WTC11 (cell line): Measurements from ENCODE around the gene TGM2. TPM values are rescaled to one million over a fixed set of nuclear protein-coding genes. Genes with fewer than 3 reads are reported as not detected.

Source experiments
- ATAC-seq: fragments of 200-7000 bp; cut with Tn5 transposase; 2 replicates; pipeline ENCODE4 v1.10.0; 2021; ENCODE audit warnings: mild to moderate bottlenecking, moderate library complexity
- CTCF ChIA-PET: fragments of 300-600 bp; sonication (Branson Sonifier 250); formaldehyde crosslinking; loops from one replicate; lab custom pipeline; 2021; ENCODE audit warnings: antibody characterized with exemption; lab: Charles Lee
- POLR2A ChIA-PET: fragments of 350-600 bp; sonication (Branson Sonifier 250); formaldehyde crosslinking; loops from one replicate; lab custom pipeline; 2021; ENCODE audit warnings: antibody characterized with exemption; lab: Charles Lee
- DNase-seq: peaks from one replicate; pipeline ENCODE4 v3.0.0; 2021; ENCODE audit warnings: low spot score
- H3K27ac Mint-ChIP-seq: 2 replicates; pipeline ENCODE4 v1.8.0; 2021; ENCODE audit warnings: mixed read lengths
- H3K27me3 Mint-ChIP-seq: 2 replicates; pipeline ENCODE4 v1.8.0; 2021; ENCODE audit warnings: low read depth, mild to moderate bottlenecking, moderate library complexity, mixed read lengths
- H3K36me3 Mint-ChIP-seq: 2 replicates; pipeline ENCODE4 v1.8.0; 2021; ENCODE audit warnings: mixed read lengths
- H3K4me1 Mint-ChIP-seq: 2 replicates; pipeline ENCODE4 v1.8.0; 2022; ENCODE audit warnings: mixed read lengths
- H3K4me3 Mint-ChIP-seq: 2 replicates; pipeline ENCODE4 v1.8.0; 2021; ENCODE audit warnings: mild to moderate bottlenecking, moderate library complexity, mixed read lengths
- H3K9me3 Mint-ChIP-seq: 2 replicates; pipeline ENCODE4 v1.8.0; 2021; ENCODE audit warnings: mixed read lengths
- CREB1 ChIP-seq: sonication (generic); formaldehyde crosslinking; IDR thresholded peaks from 2 replicates; pipeline ENCODE4 v1.8.0; 2023; ENCODE audit warnings: mild to moderate bottlenecking, missing genetic modification reagents
- NFYB ChIP-seq: sonication (generic); formaldehyde crosslinking; conservative IDR thresholded peaks from 2 replicates; pipeline ENCODE4 v1.8.0; 2022; ENCODE audit warnings: low read depth, missing genetic modification reagents
- NR2C2 ChIP-seq: sonication (generic); formaldehyde crosslinking; IDR thresholded peaks from 2 replicates; pipeline ENCODE4 v1.8.0; 2022; ENCODE audit warnings: mild to moderate bottlenecking, missing genetic modification reagents
- OVOL2 ChIP-seq: fragments of 250-450 bp; sonication (Bioruptor Pico); IDR thresholded peaks from 2 replicates; pipeline ENCODE4 v1.9.0; 2021; ENCODE audit warnings: mild to moderate bottlenecking, borderline replicate concordance
- ZNF138 ChIP-seq: sonication (generic); formaldehyde crosslinking; conservative IDR thresholded peaks from 2 replicates; pipeline ENCODE4 v1.8.1; 2022; ENCODE audit warnings: mild to moderate bottlenecking, moderate library complexity, missing genetic modification reagents
- ZNF219 ChIP-seq: sonication (generic); formaldehyde crosslinking; IDR thresholded peaks from 2 replicates; pipeline ENCODE4 v1.8.0; 2023; ENCODE audit warnings: missing genetic modification reagents, mild to moderate bottlenecking, borderline replicate concordance
- ZNF232 ChIP-seq: sonication (generic); formaldehyde crosslinking; IDR thresholded peaks from 2 replicates; pipeline ENCODE4 v1.8.0; 2022; ENCODE audit warnings: mild to moderate bottlenecking, missing genetic modification reagents
- ZNF671 ChIP-seq: fragments of 250-450 bp; sonication (Bioruptor Pico); IDR thresholded peaks from 2 replicates; pipeline ENCODE4 v1.8.0; 2021; ENCODE audit warnings: mild to moderate bottlenecking
- total RNA-seq: library from RNA; stranded (reverse); gene quantifications from 3 replicates; pipeline ENCODE4 v1.2.3, GENCODE V29; 2021
- TF ChIP-seq, protein P1 (sequence below): fragments of 250-450 bp; sonication (Bioruptor Pico); IDR thresholded peaks from 2 replicates; pipeline ENCODE4 v1.9.0; 2021; ENCODE audit warnings: mild to moderate bottlenecking
- TF ChIP-seq, protein P2 (sequence below): sonication (generic); formaldehyde crosslinking; IDR thresholded peaks from 2 replicates; pipeline ENCODE4 v1.8.0; 2022; ENCODE audit warnings: mild to moderate bottlenecking, missing genetic modification reagents
- TF ChIP-seq, protein P3 (sequence below): sonication (generic); formaldehyde crosslinking; IDR thresholded peaks from 2 replicates; pipeline ENCODE4 v1.8.1; 2022; ENCODE audit warnings: missing genetic modification reagents, borderline replicate concordance
- TF ChIP-seq, protein P4 (sequence below): sonication (generic); formaldehyde crosslinking; IDR thresholded peaks from 2 replicates; pipeline ENCODE4 v1.8.1; 2023; ENCODE audit warnings: mild to moderate bottlenecking, missing genetic modification reagents
- TF ChIP-seq, protein P5 (sequence below): sonication (generic); formaldehyde crosslinking; IDR thresholded peaks from 2 replicates; pipeline ENCODE4 v1.8.0; 2023; ENCODE audit warnings: missing genetic modification reagents, mild to moderate bottlenecking, borderline replicate concordance
- TF ChIP-seq, protein P6 (sequence below): sonication (generic); formaldehyde crosslinking; IDR thresholded peaks from 2 replicates; pipeline ENCODE4 v1.8.1; 2022; ENCODE audit warnings: low read depth, mild to moderate bottlenecking, moderate library complexity, missing genetic modification reagents, borderline replicate concordance
- TF ChIP-seq, protein P7 (sequence below): fragments of 200-600 bp; IDR thresholded peaks from 2 replicates; pipeline ENCODE4 v1.8.0; 2022; ENCODE audit warnings: antibody characterized with exemption
- TF ChIP-seq, protein P8 (sequence below): sonication (generic); formaldehyde crosslinking; conservative IDR thresholded peaks from 2 replicates; pipeline ENCODE4 v1.8.1; 2023; ENCODE audit warnings: mild to moderate bottlenecking, low read depth, missing genetic modification reagents, moderate library complexity

The TGM2 gene
- total RNA-seq, 1 experiment from 2014 or later, result 1.5 TPM

DNA sequence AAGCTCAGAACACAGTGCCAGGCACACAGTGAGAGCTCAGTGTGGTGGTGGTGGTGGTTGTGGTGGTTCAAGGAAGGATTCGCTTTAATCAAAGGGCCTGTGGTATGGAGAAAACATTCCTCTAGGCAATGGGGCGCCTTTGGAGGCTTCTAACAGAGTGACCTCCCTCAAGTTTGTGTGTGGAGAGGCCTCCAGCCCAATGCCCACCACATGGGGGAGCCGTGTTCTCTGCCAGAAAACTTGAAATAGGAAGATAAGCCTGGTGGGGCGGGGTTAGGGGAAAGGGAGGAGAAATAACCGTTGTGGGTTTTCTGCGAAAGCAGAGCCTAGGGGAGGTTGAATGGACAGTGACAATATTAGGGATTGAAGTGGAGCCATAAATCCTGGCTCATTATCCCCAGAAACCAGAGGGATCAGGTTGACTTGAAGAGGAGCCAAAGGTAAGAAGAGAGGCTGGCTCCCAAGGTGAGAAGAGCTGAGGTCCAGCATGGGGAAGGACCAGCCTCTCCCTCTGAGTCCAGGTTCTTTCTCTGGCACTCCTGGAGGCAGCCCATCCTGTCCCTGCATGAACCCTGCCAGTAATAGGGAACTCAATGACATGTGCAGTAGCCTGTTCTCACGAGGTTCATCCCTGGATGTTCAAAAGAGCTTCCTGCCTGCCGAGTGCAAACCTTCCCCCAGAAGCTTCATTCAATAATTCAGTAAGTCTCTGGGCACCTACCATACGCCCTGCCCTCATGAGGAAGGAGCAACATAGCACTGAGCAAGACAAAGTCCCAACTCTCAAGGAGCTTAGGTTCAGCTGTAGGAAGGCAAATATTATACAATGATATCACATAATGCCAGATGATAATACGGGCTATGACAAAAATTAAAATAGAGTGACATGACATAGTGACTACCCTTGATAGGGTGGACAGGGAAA is 51.4 kb downstream of the TGM2 start:
- Mint-ChIP-seq H3K4me1 (peaks cover 3% of the 10 kb centered on the region; the same call in 1 of the 2 replicates), H3K4me3 (no peak overlapping the region), H3K27ac (no peak overlapping the region), H3K9me3 (no peaks in the 10 kb centered on the region), H3K36me3 (no peaks in the 10 kb centered on the region), H3K27me3 (no peaks in the 10 kb centered on the region)
- CTCF ChIA-PET, result interaction anchor here (0.7 to 5.3 kb wide), 17 partner anchors 9 to 295 kb away, joined by 3 to 45 read pairs (median 6); partner anchors contain the start of genes RPRD1B and TTI1
- POLR2A ChIA-PET, result no interaction called here
- peak; percentile 98 for ATAC-seq
- DNase-seq, result peak; percentile 81
- TF ChIP-seq, protein P1, sequence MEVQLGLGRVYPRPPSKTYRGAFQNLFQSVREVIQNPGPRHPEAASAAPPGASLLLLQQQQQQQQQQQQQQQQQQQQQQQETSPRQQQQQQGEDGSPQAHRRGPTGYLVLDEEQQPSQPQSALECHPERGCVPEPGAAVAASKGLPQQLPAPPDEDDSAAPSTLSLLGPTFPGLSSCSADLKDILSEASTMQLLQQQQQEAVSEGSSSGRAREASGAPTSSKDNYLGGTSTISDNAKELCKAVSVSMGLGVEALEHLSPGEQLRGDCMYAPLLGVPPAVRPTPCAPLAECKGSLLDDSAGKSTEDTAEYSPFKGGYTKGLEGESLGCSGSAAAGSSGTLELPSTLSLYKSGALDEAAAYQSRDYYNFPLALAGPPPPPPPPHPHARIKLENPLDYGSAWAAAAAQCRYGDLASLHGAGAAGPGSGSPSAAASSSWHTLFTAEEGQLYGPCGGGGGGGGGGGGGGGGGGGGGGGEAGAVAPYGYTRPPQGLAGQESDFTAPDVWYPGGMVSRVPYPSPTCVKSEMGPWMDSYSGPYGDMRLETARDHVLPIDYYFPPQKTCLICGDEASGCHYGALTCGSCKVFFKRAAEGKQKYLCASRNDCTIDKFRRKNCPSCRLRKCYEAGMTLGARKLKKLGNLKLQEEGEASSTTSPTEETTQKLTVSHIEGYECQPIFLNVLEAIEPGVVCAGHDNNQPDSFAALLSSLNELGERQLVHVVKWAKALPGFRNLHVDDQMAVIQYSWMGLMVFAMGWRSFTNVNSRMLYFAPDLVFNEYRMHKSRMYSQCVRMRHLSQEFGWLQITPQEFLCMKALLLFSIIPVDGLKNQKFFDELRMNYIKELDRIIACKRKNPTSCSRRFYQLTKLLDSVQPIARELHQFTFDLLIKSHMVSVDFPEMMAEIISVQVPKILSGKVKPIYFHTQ (CRISPR knock-in tag), result no peak
- TF ChIP-seq, protein P2, sequence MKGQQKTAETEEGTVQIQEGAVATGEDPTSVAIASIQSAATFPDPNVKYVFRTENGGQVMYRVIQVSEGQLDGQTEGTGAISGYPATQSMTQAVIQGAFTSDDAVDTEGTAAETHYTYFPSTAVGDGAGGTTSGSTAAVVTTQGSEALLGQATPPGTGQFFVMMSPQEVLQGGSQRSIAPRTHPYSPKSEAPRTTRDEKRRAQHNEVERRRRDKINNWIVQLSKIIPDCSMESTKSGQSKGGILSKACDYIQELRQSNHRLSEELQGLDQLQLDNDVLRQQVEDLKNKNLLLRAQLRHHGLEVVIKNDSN (CRISPR knock-in tag), result no peak
- TF ChIP-seq, protein P3, sequence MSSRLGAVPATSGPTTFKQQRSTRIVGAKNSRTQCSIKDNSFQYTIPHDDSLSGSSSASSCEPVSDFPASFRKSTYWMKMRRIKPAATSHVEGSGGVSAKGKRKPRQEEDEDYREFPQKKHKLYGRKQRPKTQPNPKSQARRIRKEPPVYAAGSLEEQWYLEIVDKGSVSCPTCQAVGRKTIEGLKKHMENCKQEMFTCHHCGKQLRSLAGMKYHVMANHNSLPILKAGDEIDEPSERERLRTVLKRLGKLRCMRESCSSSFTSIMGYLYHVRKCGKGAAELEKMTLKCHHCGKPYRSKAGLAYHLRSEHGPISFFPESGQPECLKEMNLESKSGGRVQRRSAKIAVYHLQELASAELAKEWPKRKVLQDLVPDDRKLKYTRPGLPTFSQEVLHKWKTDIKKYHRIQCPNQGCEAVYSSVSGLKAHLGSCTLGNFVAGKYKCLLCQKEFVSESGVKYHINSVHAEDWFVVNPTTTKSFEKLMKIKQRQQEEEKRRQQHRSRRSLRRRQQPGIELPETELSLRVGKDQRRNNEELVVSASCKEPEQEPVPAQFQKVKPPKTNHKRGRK, result no peak
- TF ChIP-seq CREB1 (CRISPR knock-in tag) (no peak), OVOL2 (CRISPR knock-in tag) (no peak), ZNF219 (CRISPR knock-in tag) (no peak), ZNF232 (no peak), NR2C2 (CRISPR knock-in tag) (no peak), NFYB (CRISPR knock-in tag) (no peak), ZNF138 (CRISPR knock-in tag) (no peak), ZNF671 (CRISPR knock-in tag) (no peak)
- TF ChIP-seq, protein P4, sequence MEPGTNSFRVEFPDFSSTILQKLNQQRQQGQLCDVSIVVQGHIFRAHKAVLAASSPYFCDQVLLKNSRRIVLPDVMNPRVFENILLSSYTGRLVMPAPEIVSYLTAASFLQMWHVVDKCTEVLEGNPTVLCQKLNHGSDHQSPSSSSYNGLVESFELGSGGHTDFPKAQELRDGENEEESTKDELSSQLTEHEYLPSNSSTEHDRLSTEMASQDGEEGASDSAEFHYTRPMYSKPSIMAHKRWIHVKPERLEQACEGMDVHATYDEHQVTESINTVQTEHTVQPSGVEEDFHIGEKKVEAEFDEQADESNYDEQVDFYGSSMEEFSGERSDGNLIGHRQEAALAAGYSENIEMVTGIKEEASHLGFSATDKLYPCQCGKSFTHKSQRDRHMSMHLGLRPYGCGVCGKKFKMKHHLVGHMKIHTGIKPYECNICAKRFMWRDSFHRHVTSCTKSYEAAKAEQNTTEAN, result no peak
- TF ChIP-seq, protein P5, sequence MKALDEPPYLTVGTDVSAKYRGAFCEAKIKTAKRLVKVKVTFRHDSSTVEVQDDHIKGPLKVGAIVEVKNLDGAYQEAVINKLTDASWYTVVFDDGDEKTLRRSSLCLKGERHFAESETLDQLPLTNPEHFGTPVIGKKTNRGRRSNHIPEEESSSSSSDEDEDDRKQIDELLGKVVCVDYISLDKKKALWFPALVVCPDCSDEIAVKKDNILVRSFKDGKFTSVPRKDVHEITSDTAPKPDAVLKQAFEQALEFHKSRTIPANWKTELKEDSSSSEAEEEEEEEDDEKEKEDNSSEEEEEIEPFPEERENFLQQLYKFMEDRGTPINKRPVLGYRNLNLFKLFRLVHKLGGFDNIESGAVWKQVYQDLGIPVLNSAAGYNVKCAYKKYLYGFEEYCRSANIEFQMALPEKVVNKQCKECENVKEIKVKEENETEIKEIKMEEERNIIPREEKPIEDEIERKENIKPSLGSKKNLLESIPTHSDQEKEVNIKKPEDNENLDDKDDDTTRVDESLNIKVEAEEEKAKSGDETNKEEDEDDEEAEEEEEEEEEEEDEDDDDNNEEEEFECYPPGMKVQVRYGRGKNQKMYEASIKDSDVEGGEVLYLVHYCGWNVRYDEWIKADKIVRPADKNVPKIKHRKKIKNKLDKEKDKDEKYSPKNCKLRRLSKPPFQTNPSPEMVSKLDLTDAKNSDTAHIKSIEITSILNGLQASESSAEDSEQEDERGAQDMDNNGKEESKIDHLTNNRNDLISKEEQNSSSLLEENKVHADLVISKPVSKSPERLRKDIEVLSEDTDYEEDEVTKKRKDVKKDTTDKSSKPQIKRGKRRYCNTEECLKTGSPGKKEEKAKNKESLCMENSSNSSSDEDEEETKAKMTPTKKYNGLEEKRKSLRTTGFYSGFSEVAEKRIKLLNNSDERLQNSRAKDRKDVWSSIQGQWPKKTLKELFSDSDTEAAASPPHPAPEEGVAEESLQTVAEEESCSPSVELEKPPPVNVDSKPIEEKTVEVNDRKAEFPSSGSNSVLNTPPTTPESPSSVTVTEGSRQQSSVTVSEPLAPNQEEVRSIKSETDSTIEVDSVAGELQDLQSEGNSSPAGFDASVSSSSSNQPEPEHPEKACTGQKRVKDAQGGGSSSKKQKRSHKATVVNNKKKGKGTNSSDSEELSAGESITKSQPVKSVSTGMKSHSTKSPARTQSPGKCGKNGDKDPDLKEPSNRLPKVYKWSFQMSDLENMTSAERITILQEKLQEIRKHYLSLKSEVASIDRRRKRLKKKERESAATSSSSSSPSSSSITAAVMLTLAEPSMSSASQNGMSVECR (CRISPR knock-in tag), result no peak
- TF ChIP-seq, protein P6, sequence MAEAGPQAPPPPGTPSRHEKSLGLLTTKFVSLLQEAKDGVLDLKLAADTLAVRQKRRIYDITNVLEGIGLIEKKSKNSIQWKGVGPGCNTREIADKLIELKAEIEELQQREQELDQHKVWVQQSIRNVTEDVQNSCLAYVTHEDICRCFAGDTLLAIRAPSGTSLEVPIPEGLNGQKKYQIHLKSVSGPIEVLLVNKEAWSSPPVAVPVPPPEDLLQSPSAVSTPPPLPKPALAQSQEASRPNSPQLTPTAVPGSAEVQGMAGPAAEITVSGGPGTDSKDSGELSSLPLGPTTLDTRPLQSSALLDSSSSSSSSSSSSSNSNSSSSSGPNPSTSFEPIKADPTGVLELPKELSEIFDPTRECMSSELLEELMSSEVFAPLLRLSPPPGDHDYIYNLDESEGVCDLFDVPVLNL (CRISPR knock-in tag), result no peak
- TF ChIP-seq, protein P7, sequence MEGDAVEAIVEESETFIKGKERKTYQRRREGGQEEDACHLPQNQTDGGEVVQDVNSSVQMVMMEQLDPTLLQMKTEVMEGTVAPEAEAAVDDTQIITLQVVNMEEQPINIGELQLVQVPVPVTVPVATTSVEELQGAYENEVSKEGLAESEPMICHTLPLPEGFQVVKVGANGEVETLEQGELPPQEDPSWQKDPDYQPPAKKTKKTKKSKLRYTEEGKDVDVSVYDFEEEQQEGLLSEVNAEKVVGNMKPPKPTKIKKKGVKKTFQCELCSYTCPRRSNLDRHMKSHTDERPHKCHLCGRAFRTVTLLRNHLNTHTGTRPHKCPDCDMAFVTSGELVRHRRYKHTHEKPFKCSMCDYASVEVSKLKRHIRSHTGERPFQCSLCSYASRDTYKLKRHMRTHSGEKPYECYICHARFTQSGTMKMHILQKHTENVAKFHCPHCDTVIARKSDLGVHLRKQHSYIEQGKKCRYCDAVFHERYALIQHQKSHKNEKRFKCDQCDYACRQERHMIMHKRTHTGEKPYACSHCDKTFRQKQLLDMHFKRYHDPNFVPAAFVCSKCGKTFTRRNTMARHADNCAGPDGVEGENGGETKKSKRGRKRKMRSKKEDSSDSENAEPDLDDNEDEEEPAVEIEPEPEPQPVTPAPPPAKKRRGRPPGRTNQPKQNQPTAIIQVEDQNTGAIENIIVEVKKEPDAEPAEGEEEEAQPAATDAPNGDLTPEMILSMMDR, result no peak; the same call in 1 of the 2 replicates
- TF ChIP-seq, protein P8, sequence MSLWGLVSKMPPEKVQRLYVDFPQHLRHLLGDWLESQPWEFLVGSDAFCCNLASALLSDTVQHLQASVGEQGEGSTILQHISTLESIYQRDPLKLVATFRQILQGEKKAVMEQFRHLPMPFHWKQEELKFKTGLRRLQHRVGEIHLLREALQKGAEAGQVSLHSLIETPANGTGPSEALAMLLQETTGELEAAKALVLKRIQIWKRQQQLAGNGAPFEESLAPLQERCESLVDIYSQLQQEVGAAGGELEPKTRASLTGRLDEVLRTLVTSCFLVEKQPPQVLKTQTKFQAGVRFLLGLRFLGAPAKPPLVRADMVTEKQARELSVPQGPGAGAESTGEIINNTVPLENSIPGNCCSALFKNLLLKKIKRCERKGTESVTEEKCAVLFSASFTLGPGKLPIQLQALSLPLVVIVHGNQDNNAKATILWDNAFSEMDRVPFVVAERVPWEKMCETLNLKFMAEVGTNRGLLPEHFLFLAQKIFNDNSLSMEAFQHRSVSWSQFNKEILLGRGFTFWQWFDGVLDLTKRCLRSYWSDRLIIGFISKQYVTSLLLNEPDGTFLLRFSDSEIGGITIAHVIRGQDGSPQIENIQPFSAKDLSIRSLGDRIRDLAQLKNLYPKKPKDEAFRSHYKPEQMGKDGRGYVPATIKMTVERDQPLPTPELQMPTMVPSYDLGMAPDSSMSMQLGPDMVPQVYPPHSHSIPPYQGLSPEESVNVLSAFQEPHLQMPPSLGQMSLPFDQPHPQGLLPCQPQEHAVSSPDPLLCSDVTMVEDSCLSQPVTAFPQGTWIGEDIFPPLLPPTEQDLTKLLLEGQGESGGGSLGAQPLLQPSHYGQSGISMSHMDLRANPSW (CRISPR knock-in tag), result no peak
